ENCODE measurements around the gene CD2. TPM values are rescaled to one million over a fixed set of nuclear protein-coding genes. Genes with fewer than 3 reads are reported as not detected.

CD2 gene
- total RNA-seq, 4 donors from 2014 or later: 0.60 to 5.1 (median 1.5) TPM; not detected in 1

- 87 to 93% methylated on average over 2 of the region's 2 CpGs for WGBS, 2 donors
- H3K9me3 ChIP-seq: peaks cover 0 to 11% (median 0%) of the 10 kb centered on the region in 4 donors
- DNase-seq (ENCODE audit: low spot score in 2 of 2): no peak
- H3K4me3 ChIP-seq: no peak overlapping the region
- peaks cover 0 to 11% (median 4%) of the 10 kb centered on the region in 4 donors for H3K4me1 ChIP-seq
- H3K36me3 ChIP-seq: no peaks in the 10 kb centered on the region
- TF ChIP-seq CTCF (IDR thresholded peaks at IDR 0.05) (no peak), POLR2A (IDR thresholded peaks at IDR 0.05) (no peak), EP300 (IDR thresholded peaks at IDR 0.05) (no peak)
- no peaks in the 10 kb centered on the region for H3K27me3 ChIP-seq
- H3K27ac ChIP-seq: no peak overlapping the region
Measured at GRCh38 chr1:116762281-116762680, 8.1 kb downstream of the CD2 start.

DNA sequence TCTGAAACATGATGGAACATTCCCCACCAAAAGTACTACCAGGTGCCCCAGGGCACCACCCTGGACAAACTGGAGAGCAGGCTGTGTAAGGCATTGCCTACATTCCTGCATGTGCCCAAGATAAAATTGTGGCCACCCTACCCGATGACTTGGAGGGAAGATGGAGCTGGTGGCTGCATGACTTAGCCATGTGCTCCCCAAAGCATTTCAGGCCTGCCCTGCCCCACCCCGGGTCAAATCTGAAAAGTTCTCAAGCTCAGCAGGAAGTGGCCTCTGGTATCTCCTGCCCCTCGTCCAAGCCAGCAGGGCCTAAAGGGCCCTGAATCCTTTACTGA lies 8.5 kb downstream of the CD2 start:
- Histone ChIP-seq H3K9me3 (peaks cover 0 to 11% (median 0%) of the 10 kb centered on the region in 4 donors), H3K36me3 (no peaks in the 10 kb centered on the region), H3K4me1 (peaks cover 0 to 11% (median 4%) of the 10 kb centered on the region in 4 donors), H3K27ac (no peak overlapping the region), H3K27me3 (no peaks in the 10 kb centered on the region), H3K4me3 (no peak overlapping the region)
- TF ChIP-seq CTCF (IDR thresholded peaks at IDR 0.05) (no peak), EP300 (IDR thresholded peaks at IDR 0.05) (no peak), POLR2A (IDR thresholded peaks at IDR 0.05) (no peak)
- DNase-seq (ENCODE audit: low spot score in 2 of 2): no peak
- WGBS, 2 donors: 44 to 61% methylated on average over 3 of the region's 3 CpGs

DNA sequence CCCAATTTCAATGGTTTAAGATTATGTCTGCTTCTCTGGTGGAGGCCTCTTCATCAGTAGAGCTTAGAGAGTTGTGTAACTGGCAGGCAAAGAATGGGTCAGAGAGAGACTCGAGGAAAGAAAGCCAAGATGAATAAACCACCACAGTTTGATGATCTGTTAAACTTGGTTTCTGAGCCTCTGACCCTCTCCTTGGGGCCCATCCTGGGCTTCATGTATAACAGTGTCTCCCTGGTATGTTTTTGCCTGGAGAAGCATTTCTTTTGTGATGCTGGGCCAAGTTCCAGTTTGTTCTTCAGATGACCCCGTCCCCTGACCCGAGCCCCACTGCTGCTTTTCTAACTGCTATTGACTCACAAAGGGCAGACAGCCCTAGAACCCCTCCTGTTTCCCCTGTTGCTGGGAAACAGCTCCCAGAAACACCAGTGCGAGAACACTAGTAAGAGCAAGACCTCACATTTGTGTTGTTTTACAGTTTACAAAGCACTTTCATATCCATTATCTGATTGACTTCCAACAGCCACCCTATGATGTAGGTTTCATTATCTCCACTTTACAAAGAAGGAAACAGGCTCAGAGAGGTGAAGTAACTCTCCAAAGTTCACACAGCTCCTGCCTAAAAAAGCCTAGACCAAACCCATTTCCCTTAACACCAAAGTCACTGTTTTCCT lies 9.0 kb downstream of the CD2 start:
- Histone ChIP-seq H3K4me3 (no peak overlapping the region), H3K9me3 (peaks cover 0 to 11% (median 0%) of the 10 kb centered on the region in 4 donors), H3K4me1 (peaks cover 0 to 11% (median 4%) of the 10 kb centered on the region in 4 donors), H3K27me3 (no peaks in the 10 kb centered on the region), H3K27ac (no peak overlapping the region), H3K36me3 (no peaks in the 10 kb centered on the region)
- no peak for DNase-seq (ENCODE audit: low spot score in 2 of 2)
- TF ChIP-seq EP300 (IDR thresholded peaks at IDR 0.05): no peak
- TF ChIP-seq CTCF (IDR thresholded peaks at IDR 0.05): no peak
- TF ChIP-seq POLR2A (IDR thresholded peaks at IDR 0.05): no peak
- 21 to 31% methylated on average over 4 of the region's 4 CpGs for WGBS, 2 donors

GRCh38 chr1:116763787-116764465 lies 9.7 kb downstream of the CD2 start:
- 61 to 62% methylated on average over 11 of the region's 11 CpGs for WGBS, 2 donors
- no peak for DNase-seq (ENCODE audit: low spot score in 2 of 2)
- TF ChIP-seq CTCF (IDR thresholded peaks at IDR 0.05) (peak in 1 of 5 experiments; percentile 17), EP300 (IDR thresholded peaks at IDR 0.05) (no peak), POLR2A (IDR thresholded peaks at IDR 0.05) (no peak)

GRCh38 chr1:116764466-116764898 lies 10.3 kb downstream of the CD2 start:
- no peak for DNase-seq (ENCODE audit: low spot score in 2 of 2)
- Histone ChIP-seq H3K4me3 (no peak overlapping the region), H3K36me3 (no peaks in the 10 kb centered on the region), H3K27me3 (no peaks in the 10 kb centered on the region), H3K9me3 (peaks cover 0 to 11% (median 0%) of the 10 kb centered on the region in 4 donors), H3K4me1 (peaks cover 0 to 11% (median 4%) of the 10 kb centered on the region in 4 donors), H3K27ac (peak overlapping the region in 1 of 4 donors; percentile 20)
- 95 to 98% methylated on average over 5 of the region's 5 CpGs for WGBS, 2 donors
- TF ChIP-seq POLR2A (IDR thresholded peaks at IDR 0.05): no peak
- TF ChIP-seq EP300 (IDR thresholded peaks at IDR 0.05): no peak
- no peak for TF ChIP-seq CTCF (IDR thresholded peaks at IDR 0.05)

More at GRCh38 chr1:116763787-116764465, 9.7 kb downstream of the CD2 start:
- Histone ChIP-seq H3K4me1 (peaks cover 0 to 11% (median 4%) of the 10 kb centered on the region in 4 donors), H3K27ac (peak overlapping the region in 1 of 4 donors; percentile 16), H3K27me3 (no peaks in the 10 kb centered on the region), H3K9me3 (peaks cover 0 to 11% (median 0%) of the 10 kb centered on the region in 4 donors), H3K36me3 (no peaks in the 10 kb centered on the region), H3K4me3 (no peak overlapping the region)

All from tibial nerve (tissue), 4 donors.